Esophagus (tissue), 2 donors: Measurements from ENCODE around the gene GPR55. TPM values are rescaled to one million over a fixed set of nuclear protein-coding genes. Genes with fewer than 3 reads are reported as not detected.

Experiments used
- H3K27ac ChIP-seq, 2 donors: one replicate each; pipeline ENCODE4 v1.5.1; 2013; ENCODE audit warnings: low read depth in 2 of 2, mild to moderate bottlenecking in 2 of 2, inconsistent platforms in 1 of 2, low read length in 1 of 2, moderate library complexity in 1 of 2
- H3K27me3 ChIP-seq, 2 donors: one replicate each; pipeline ENCODE4 v1.6.1; 2013; ENCODE audit warnings: low read length in 2 of 2, control low read depth in 1 of 2, mild to moderate bottlenecking in 1 of 2; ENCODE audit not compliant: insufficient read depth in 2 of 2, control insufficient read depth in 1 of 2
- H3K36me3 ChIP-seq, 2 donors: one replicate each; pipeline ENCODE4 v1.6.1; 2013; ENCODE audit warnings: low read length in 1 of 2; ENCODE audit not compliant: control insufficient read depth in 2 of 2, insufficient read depth in 2 of 2
- H3K4me1 ChIP-seq, 2 donors: one replicate each; pipeline ENCODE4 v1.6.1; 2013; ENCODE audit warnings: low read length in 1 of 2; ENCODE audit not compliant: control insufficient read depth in 2 of 2, insufficient read depth in 2 of 2
- H3K4me3 ChIP-seq, 2 donors: one replicate each; pipeline ENCODE4 v1.5.1; 2013; ENCODE audit warnings: low read length in 2 of 2, mild to moderate bottlenecking in 2 of 2, low read depth in 1 of 2, moderate library complexity in 1 of 2
- H3K9me3 ChIP-seq, 2 donors: one replicate each; pipeline ENCODE4 v1.6.1; 2013; ENCODE audit warnings: mild to moderate bottlenecking in 2 of 2, low read depth in 1 of 2, low read length in 1 of 2, moderate library complexity in 1 of 2; ENCODE audit not compliant: control insufficient read depth in 2 of 2, insufficient read depth in 1 of 2
- WGBS, 2 donors: extraction: QIAGEN DNeasy Blood & Tissue Kit; methylation state at CpG; one replicate each; pipeline ENCODE4 v1.1.7; 2013; 5-methylcytosine and 5-hydroxymethylcytosine counted together
- polyA plus RNA-seq, 2 donors: library from polyadenylated mRNA; stranded (reverse); fragments of 200-250 nt; gene quantifications; one replicate each; pipeline ENCODE4 v1.2.3, GENCODE V29; 2013
- donor health status: healthy with polysubstance abuse.
- donor health status: Bipolar disorder and iron deficiency.

Gene GPR55
- polyA plus RNA-seq, 2 donors, result 0.28 to 0.88 TPM

- Histone ChIP-seq H3K4me3 (no peak overlapping the region), H3K27ac (no peak overlapping the region)
- 82 to 84% methylated on average over 19 of the region's 19 CpGs for WGBS, 2 donors
These were observed 28.5 kb downstream of the GPR55 start for GRCh38 chr2:230896346-230897115.

DNA sequence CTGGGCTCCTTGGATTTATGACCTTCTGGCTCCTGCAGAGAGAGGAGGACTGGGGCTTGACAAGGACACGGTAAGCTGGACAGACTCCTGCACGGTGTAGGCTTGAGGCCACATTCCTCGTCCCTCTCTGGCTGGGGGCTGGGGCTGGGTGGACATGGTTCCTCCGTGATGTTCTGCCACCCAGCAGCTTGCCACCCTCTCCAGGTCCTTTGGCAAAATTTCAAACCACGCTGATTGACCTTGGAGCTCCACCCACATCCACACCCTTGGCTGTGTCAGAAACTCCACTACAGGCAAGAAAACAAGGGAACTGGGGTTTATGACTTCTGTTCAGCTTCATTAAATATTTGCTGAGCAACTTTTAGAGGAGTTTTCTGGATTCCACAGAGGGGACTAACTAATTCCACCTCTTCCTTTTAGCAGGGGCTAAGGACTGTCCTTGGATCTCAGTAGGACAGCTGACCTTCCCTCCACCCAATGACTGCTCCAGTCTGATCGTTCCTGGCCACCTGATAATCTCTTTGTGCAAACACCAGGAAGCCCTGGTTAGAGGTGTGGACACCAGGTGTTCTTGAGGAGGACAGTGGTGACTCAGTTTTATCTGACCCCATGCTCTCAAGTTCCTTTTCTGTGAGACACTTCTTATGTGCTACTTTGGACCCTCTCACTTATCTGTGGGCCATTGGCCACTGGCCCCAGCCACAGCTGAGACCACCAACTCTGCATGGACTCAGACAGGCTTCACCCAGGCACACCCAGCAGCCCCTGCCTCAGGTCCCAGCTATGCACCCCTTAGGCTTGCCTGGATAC, 29.3 kb downstream of the GPR55 start:
- Histone ChIP-seq H3K36me3 (no peaks in the 10 kb centered on the region), H3K9me3 (peaks cover 0 to 3% of the 10 kb centered on the region in 2 donors), H3K4me3 (no peak overlapping the region), H3K4me1 (peaks cover 0 to 5% of the 10 kb centered on the region in 2 donors), H3K27me3 (no peaks in the 10 kb centered on the region), H3K27ac (no peak overlapping the region)
- WGBS, 2 donors, result 57 to 60% methylated on average over 6 of the region's 6 CpGs

More at GRCh38 chr2:230896346-230897115, 28.5 kb downstream of the GPR55 start:
- no peaks in the 10 kb centered on the region for H3K27me3 ChIP-seq
- H3K36me3 ChIP-seq, result no peaks in the 10 kb centered on the region
- H3K4me1 ChIP-seq, result peaks cover 0 to 5% of the 10 kb centered on the region in 2 donors
- peaks cover 0 to 3% of the 10 kb centered on the region in 2 donors for H3K9me3 ChIP-seq

DNA sequence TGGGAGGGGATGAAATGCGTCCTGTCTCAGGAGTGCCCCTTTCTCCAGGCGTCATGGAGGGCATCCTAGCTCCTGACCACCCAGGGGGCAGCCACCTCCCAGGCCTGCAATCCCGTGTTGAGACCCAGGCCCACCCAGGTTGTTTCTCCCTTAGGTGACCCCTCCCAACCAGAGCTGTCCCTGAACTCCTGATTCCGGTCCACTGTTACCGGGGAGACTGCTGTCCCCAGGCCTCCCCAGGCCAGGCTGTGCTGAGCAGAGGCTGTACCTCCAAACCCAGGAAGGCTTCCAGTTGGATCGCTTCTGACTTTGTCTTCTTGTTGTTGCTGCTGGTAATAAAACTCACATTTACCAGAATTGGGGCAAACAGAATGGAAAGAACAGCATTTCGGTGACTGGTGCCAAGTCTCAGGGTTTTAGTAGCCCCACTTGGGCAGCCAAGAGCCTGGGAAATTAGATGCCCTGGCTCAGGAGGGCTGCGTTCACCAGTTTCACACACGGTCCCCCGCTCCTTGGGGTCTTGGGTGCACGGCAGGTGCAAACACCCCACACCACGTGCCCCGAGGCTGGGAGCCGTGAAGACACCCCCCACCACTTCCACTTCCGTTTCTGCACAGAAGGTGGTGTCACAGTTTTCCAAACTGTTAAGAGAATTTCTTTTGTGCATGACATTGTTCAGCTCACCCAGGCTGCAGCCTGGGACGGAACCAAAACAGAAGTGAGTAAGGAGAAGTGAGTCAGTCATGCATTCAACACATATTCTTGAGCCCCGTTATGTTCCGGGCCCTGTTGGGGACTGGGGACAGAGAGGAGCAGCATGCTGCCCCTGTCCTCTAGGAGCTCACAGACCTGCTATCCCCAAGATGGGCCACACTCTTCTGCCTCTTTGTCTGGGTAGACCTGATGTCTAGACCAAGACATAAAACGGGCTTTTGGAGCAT, 30.9 kb downstream of the GPR55 start:
- peaks cover 0 to 5% of the 10 kb centered on the region in 2 donors for H3K4me1 ChIP-seq
- peaks cover 0 to 3% of the 10 kb centered on the region in 2 donors for H3K9me3 ChIP-seq
- no peaks in the 10 kb centered on the region for H3K27me3 ChIP-seq
- no peak overlapping the region for H3K4me3 ChIP-seq
- WGBS, 2 donors, result 70 to 75% methylated on average over 19 of the region's 19 CpGs
- no peak overlapping the region for H3K27ac ChIP-seq
- no peaks in the 10 kb centered on the region for H3K36me3 ChIP-seq

DNA sequence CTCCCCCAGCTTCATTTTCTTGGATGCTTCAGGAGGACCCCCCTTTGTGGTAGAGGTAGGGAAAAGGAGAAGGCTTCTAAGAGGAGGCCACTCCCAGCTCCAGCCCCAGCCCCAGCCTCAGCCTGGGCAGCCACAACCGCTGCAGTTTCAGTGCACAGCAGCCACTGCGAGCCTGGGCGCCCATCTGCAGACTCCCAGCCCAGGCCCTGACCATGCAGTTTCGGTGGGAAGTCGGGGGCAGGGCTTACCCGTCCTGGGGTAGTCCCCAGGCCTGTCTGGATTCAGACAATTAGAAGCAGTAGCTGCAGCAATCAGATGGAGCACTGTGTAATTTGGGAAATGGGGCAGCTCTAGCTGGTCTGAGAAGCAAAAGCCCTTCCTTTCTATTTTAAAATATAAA, 31.7 kb downstream of the GPR55 start:
- H3K4me3 ChIP-seq, result no peak overlapping the region

GRCh38 chr2:230891509-230891908, 33.5 kb downstream of the GPR55 start:
- no peaks in the 10 kb centered on the region for H3K27me3 ChIP-seq
- peaks cover 0 to 3% of the 10 kb centered on the region in 2 donors for H3K9me3 ChIP-seq
- no peaks in the 10 kb centered on the region for H3K36me3 ChIP-seq
- no peak overlapping the region for H3K4me3 ChIP-seq
- no peak overlapping the region for H3K27ac ChIP-seq
- WGBS, 2 donors, result 72 to 76% methylated on average over 6 of the region's 6 CpGs
- H3K4me1 ChIP-seq, result peaks cover 0 to 5% of the 10 kb centered on the region in 2 donors

More for the DNA sequence above, 31.7 kb downstream of the GPR55 start:
- Histone ChIP-seq H3K27ac (no peak overlapping the region), H3K9me3 (peaks cover 0 to 3% of the 10 kb centered on the region in 2 donors), H3K36me3 (no peaks in the 10 kb centered on the region), H3K4me1 (peaks cover 0 to 5% of the 10 kb centered on the region in 2 donors), H3K27me3 (no peaks in the 10 kb centered on the region)
- 54 to 65% methylated on average over 6 of the region's 6 CpGs for WGBS, 2 donors

DNA sequence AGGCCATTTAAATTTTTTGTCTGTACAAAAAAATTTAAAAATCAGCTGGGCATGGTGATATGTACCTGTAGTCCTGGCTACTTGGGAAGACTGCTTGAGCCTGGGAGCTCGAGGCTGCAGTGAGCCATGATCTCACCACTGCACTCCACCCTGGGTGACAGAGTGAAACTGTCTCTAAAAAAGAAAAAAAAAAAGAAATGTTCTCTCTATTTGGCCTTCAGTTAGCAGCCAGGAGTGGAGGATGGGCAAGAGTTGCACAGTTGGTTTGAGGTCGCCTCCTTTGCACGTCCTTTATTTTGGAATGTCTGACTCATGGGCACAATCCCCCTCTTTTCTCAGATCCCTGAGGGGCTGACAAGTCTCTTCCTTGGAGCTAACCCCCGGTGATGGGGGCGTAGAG, 34.0 kb downstream of the GPR55 start:
- 40 to 56% methylated on average over 5 of the region's 5 CpGs for WGBS, 2 donors
- H3K9me3 ChIP-seq, result peaks cover 0 to 3% of the 10 kb centered on the region in 2 donors
- H3K36me3 ChIP-seq, result no peaks in the 10 kb centered on the region

GRCh38 chr2:230890646-230891045, 34.4 kb downstream of the GPR55 start:
- no peaks in the 10 kb centered on the region for H3K4me1 ChIP-seq
- H3K27me3 ChIP-seq, result no peaks in the 10 kb centered on the region
- H3K36me3 ChIP-seq, result no peaks in the 10 kb centered on the region
- peaks cover 0 to 3% of the 10 kb centered on the region in 2 donors for H3K9me3 ChIP-seq
- no peak overlapping the region for H3K4me3 ChIP-seq
- H3K27ac ChIP-seq, result no peak overlapping the region
- 85 to 88% methylated on average over 4 of the region's 4 CpGs for WGBS, 2 donors

More for the DNA sequence above, 34.0 kb downstream of the GPR55 start:
- H3K27me3 ChIP-seq, result no peaks in the 10 kb centered on the region
- H3K27ac ChIP-seq, result no peak overlapping the region
- H3K4me1 ChIP-seq, result peaks cover 0 to 3% of the 10 kb centered on the region in 2 donors
- H3K4me3 ChIP-seq, result no peak overlapping the region

- Histone ChIP-seq H3K36me3 (no peaks in the 10 kb centered on the region), H3K4me3 (no peak overlapping the region), H3K4me1 (no peaks in the 10 kb centered on the region), H3K27ac (no peak overlapping the region), H3K27me3 (no peaks in the 10 kb centered on the region), H3K9me3 (peaks cover 0 to 3% of the 10 kb centered on the region in 2 donors)
- WGBS, 2 donors, result 82 to 85% methylated on average over 22 of the region's 22 CpGs
These were observed 35.0 kb downstream of the GPR55 start for GRCh38 chr2:230889911-230890601.
